NCI-H345 (cell line): ENCODE results near the gene MRPS34.
A peak's percentile ranks its signal among the peaks of the same experiment; 100 is the strongest.

ENCODE experiments used
- DNase-seq: peaks from one replicate; lab custom pipeline; 2025; lab: John Stamatoyannopoulos, UW

The MRPS34 gene

DNA sequence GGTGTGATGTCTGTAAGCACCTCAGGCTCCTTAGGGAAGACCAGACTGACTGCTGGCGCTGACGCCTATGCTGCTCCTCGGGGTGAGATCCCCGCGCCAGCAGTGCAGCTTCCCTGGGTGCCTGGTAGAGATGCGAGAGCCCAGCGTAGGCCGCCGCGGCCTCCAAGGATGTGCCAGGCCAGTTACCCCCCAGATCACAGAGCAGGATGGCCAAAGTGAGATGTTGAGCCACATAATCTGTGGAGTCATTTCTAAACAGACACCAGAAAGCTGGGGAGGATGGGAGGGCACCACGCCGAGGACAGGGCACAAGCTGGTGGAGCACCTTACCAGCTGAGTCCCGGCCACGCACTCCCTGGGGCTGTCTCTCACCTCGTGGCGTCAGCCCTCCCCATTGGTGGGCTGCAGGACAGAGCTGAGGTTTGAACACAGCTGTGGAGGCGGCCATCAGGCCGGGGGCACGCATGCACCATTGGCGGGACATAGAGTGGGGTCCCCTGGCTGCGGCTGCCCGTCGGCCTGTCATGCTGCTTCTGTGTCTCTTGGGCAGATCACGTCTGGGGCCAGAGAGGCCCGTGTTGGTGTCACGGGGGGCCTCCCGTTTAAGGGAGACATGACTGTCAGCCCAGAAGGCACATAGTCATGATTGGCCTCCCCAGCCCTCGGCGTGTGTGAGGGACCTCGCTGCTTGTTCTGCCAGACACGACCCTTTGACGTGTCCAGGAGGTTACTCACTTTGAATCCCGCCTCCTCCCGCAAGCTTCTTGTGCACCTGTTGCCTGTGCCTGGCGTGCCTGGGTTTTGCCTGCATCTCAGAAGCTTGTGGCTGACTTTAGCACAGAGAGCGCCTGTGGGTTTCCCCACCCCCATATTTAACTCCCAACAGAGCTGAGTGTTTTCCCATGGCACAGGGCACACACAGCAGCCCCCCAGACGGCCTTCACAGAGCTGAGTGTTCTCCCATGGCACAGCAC lies 45.0 kb downstream of the MRPS34 start:
- DNase-seq, result no peak

- no peak for DNase-seq
Measured at GRCh38 chr16:1726661-1727502, 46.1 kb downstream of the MRPS34 start.

DNA sequence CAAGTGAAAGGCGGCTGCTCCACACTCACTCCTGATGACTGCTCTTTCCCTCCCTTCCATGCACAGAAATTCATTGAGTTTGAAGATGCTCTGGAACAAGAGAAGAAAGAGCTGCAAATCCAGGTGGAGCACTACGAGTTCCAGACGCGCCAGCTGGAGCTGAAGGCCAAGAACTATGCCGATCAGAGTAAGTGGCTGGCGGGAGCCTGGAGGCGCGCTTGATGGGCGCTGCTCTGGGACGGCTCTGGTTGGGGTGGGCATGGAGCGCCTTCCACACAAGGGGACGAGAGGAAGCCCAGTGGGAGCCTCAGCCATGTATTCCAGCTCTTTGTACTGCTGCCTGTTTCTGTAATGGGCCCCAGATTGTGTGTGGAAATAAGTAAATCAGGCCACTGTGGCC lies 48.4 kb downstream of the MRPS34 start:
- no peak for DNase-seq

GRCh38 chr16:1723450-1724147 lies 49.3 kb downstream of the MRPS34 start:
- peak; percentile 10 for DNase-seq
